SK-N-MC (cell line): ENCODE data around the gene CAMK2N2.

Source experiments
- EZH2 ChIP-seq: fragments of 200-600 bp; sonication (generic); IDR thresholded peaks from one replicate; pipeline ENCODE4 v1.6.1; 2017; ENCODE audit warnings: antibody characterized with exemption
- POLR2AphosphoS5 ChIP-seq: IDR thresholded peaks from 2 replicates; pipeline ENCODE4 v1.6.1; 2012; ENCODE audit warnings: mild to moderate bottlenecking, low read depth, low read length, borderline replicate concordance

- TF ChIP-seq EZH2 (no peak), POLR2AphosphoS5 (no peak; the same call in 1 of the 2 replicates)
Measured at GRCh38 chr3:184241141-184241446, 20.3 kb downstream of the CAMK2N2 start.
